ENCODE measurements around the gene GNAI3. TPM values are rescaled to one million over a fixed set of nuclear protein-coding genes. Genes with fewer than 3 reads are reported as not detected.

Gene GNAI3
- total RNA-seq, 2 donors from 2014 or later = 3.4 to 4.6 TPM

GRCh38 chr1:109570414-109570813, 22.0 kb downstream of the GNAI3 start:
- intact Hi-C loops (cut with DNase I) = no loop called here
- DNase-seq (no peak), ATAC-seq (peak in 1 of 2 donors; percentile 72)

GRCh38 chr1:109573785-109574184, 25.4 kb downstream of the GNAI3 start:
- intact Hi-C loops (cut with DNase I) = no loop called here
- DNase-seq = no peak
- ATAC-seq = peak in 1 of 2 donors; percentile 26

GRCh38 chr1:109578947-109579443, 30.6 kb downstream of the GNAI3 start:
- intact Hi-C loops (cut with DNase I) = no loop called here
- ATAC-seq (no peak), DNase-seq (no peak)

- DNase-seq (no peak), ATAC-seq (peak; percentile 47 to 54)
- intact Hi-C loops (cut with DNase I) = no loop called here
Measured at GRCh38 chr1:109579491-109579890, 31.1 kb downstream of the GNAI3 start.

GRCh38 chr1:109582021-109582420, 33.6 kb downstream of the GNAI3 start:
- DNase-seq (no peak), ATAC-seq (no peak)
- intact Hi-C loops (cut with DNase I) = no loop called here

GRCh38 chr1:109584766-109585165, 36.4 kb downstream of the GNAI3 start:
- DNase-seq (no peak), ATAC-seq (no peak)
- intact Hi-C loops (cut with DNase I) = no loop called here

GRCh38 chr1:109586055-109586454, 37.6 kb downstream of the GNAI3 start:
- DNase-seq = no peak
- intact Hi-C loops (cut with DNase I) = no loop called here
- no peak for ATAC-seq

GRCh38 chr1:109589177-109589576, 40.8 kb downstream of the GNAI3 start:
- ATAC-seq (no peak), DNase-seq (no peak)
- intact Hi-C loops (cut with DNase I) = no loop called here

- DNase-seq = no peak
- intact Hi-C loops (cut with DNase I) = no loop called here
- no peak for ATAC-seq
Measured at GRCh38 chr1:109589679-109590078, 41.3 kb downstream of the GNAI3 start.

- ATAC-seq (no peak), DNase-seq (no peak)
- intact Hi-C loops (cut with DNase I) = no loop called here
Measured at GRCh38 chr1:109592916-109593315, 44.5 kb downstream of the GNAI3 start.

- ATAC-seq = no peak
- no peak for DNase-seq
- intact Hi-C loops (cut with DNase I) = no loop called here
Measured at GRCh38 chr1:109595531-109595930, 47.1 kb downstream of the GNAI3 start.

- intact Hi-C loops (cut with DNase I) = no loop called here
- ATAC-seq (no peak), DNase-seq (no peak)
Measured at GRCh38 chr1:109598156-109598555, 49.7 kb downstream of the GNAI3 start.

GRCh38 chr1:109598655-109599054, 50.2 kb downstream of the GNAI3 start:
- ATAC-seq = no peak
- intact Hi-C loops (cut with DNase I) = no loop called here
- no peak for DNase-seq

- ATAC-seq = no peak
- intact Hi-C loops (cut with DNase I) = no loop called here
- no peak for DNase-seq
Measured at GRCh38 chr1:109603229-109603628, 54.8 kb downstream of the GNAI3 start.

GRCh38 chr1:109605381-109605780, 57.0 kb downstream of the GNAI3 start:
- intact Hi-C loops (cut with DNase I) = no loop called here
- no peak for DNase-seq
- ATAC-seq = no peak

- DNase-seq = no peak
- intact Hi-C loops (cut with DNase I) = no loop called here
- no peak for ATAC-seq
Measured at GRCh38 chr1:109609881-109610280, 61.5 kb downstream of the GNAI3 start.

GRCh38 chr1:109610609-109611307, 62.3 kb downstream of the GNAI3 start:
- ATAC-seq (no peak), DNase-seq (no peak)
- intact Hi-C loops (cut with DNase I) = no loop called here

- ATAC-seq = no peak
- intact Hi-C loops (cut with DNase I) = no loop called here
- DNase-seq = no peak
Measured at GRCh38 chr1:109611308-109611990, 63.0 kb downstream of the GNAI3 start.

- DNase-seq (peak; percentile 33), ATAC-seq (no peak)
- intact Hi-C loops (cut with DNase I) = no loop called here
Measured at GRCh38 chr1:109613361-109614147, 65.1 kb downstream of the GNAI3 start.

GRCh38 chr1:109615879-109616278, 67.5 kb downstream of the GNAI3 start:
- intact Hi-C loops (cut with DNase I) = no loop called here
- ATAC-seq (peak in 1 of 2 donors; percentile 10), DNase-seq (peak; percentile 38)
